ENCODE data around the gene FAM20B.

FAM20B gene

DNA sequence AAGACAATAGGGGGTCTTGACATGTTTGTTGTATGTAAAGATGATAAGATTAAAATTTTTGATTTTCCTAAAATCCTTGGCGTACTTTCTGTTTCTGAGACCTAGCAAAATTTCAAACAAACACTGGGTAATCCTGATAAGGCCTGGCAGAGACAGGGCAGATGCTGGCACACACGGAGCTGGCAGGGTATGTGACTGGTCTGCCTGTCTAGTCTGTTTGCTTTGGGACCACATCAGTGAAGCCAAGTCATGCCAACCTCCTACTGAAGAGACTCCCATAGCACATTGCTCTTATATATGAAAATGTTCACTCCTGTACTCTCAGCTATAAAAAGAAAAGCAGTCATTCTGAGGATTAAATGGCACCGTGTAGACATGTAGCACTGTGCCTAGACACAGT lies 70.2 kb downstream of the FAM20B start:
- no peak for DNase-seq

DNA sequence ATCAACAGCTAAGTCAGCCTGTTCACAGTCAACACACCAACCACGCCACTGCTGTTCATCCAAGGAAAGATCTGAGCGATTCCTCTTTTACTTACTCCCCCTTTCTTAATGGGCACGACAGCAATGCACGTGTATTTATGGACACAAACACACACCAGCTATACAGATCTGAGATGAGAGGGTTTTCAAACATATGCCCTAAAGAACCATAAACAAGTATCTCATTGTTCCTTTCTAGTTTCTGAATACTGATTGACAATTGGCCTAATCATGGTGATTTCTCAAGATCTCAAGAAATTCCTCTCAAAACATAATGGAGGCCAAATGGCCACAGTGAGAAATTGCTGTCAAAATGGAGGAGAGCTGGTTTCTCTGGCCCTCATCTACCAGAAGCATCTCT lies 74.2 kb downstream of the FAM20B start:
- no peak for DNase-seq

DNA sequence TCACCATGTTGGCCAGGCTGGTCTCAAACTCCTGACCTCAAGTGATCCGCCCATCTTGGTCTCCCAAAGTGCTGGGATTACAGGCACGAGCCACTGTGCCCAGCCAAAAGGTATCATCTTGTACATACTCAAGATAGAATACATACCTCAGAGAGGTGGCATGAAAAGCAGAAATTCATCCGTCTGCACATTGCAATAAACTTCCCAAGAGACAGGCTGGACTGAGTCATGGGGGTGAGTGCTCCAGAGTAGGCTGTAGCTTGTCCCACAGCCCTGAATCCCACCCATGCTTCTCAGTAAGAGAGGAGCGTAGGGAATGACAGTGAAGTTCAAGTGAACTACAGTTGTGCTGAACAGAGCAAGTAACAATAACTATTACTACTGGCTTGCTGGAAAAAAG lies 75.9 kb downstream of the FAM20B start:
- no peak for DNase-seq

DNA sequence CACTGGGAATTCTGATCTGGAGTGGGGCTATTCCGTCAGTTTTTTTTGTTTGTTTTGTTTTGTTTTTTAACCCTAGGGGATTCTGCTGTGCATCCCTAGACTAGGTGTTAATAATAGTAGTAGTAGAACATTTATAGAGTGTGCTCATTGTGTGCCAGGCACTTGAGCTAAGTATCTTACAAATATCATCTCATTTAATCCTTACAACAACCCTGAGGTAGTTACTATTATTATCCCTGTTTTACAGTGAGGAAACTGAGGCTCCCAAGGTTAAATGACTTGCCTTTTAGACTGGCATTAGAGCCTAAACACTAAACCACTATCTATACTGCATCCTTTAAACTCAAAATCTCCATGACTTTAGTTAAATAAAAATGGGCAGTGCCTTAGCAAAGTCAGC lies 78.3 kb downstream of the FAM20B start:
- no peak for DNase-seq

DNA sequence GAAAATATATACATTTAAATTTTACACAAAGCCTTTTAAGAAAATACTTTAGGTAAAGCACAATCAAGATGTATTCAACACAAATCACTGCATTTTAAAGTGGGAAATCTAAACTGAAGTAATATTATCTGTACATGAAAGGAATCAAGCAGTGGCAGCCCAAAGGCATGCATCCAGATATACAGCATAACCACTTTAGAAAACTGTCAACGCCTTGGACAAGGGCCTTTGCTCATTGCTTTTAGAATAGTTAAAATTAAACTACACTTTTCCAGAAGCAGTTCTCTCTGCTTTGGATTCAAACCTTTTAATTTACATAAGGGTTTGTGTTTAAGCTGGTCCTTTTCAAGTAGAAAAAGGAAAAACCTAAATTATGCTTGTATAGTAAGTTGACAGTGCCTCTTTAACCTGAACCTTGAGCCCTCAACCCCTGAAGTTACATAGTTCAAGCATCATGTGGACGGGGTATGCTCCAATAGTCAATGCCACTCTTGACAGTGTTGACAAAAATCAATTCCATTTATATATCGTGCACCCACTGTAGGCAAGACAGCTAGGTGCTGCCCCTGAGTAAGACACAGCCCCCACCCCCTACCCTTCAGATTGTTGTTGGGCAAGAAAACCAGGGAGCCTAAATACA lies 79.0 kb downstream of the FAM20B start:
- no peak for DNase-seq

DNA sequence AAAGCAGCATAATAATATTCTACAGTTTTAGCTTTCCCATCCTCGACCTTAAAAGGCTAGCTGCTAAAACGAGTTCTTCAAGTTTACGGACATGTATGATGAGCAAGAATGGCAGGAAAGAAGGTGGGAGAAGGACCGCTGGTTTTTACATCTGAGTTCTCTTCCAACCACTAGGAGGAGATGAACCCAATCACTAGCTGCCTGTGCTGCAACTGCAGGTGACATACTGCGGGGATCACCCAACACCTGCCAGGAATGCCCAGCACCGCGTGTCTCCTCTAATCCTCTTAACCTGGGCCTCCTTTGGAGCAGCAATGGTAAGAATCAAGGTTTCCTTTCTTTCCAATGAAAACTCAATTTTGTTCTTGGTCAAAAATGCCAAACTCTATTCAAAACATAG lies 79.7 kb downstream of the FAM20B start:
- no peak for DNase-seq

DNA sequence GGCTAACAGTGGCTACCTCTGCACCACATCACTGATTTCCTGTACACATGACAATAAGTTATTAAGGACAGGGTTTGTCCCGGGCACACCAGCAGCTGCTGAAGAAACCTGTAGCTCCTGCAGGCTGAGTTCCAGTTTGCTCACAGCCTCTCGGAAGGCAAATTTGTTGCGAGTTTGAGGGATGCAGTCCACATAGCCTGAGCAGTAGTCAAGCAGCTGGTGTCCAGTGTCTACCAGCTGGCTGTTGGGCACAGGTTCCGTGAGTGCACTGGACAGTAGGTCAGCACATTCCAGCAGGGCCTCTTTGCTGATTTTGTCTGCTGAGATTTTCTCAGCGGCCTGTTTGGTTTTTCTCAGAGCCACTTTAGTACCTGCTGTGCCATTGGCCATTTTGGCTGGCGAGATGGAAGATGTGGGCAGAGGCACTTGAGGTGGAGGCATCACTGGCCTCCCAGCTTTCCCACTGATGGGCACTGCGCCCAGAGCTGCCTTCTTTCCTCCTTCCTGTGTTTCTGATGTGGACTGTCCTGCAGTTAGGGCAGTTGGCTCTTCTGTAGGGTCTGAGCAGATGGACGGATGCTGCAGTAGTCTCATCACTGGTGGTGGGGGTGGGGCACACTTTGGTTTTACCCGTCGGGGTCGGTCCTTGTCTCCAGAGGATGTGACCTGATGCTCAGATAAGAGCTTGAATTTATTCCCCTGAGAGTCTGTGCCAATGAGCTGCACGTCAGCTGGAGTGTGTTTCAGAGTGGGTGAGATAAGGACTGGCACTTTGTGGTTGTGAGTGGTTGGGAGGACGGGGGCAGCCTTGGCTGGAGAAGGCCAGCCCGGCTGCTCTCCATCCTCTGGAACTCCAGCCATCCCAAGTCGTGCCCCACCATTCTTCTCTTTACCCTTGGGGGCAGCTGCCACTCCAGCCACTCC lies 82.3 kb downstream of the FAM20B start:
- DNase-seq, result no peak

DNA sequence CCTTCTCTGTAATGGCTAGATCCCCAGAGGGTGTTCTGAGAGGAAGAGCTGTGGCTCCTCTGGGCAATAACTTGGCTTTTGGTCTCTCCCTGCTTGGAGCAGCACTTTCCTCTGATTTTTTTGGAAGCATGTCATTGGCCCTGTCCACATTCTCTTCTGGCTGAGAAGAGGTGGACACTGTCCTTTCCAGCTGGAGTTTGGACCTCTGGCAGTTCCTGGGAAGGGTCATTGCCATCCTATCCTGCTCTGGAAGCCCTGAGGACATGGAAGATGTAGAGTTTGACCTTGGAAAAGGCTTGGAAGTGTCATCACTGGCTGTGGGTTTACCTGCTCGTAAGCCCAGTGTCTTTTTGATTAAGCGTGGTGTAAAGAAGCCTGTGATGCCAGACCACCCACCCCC lies 83.0 kb downstream of the FAM20B start:
- DNase-seq, result no peak

DNA sequence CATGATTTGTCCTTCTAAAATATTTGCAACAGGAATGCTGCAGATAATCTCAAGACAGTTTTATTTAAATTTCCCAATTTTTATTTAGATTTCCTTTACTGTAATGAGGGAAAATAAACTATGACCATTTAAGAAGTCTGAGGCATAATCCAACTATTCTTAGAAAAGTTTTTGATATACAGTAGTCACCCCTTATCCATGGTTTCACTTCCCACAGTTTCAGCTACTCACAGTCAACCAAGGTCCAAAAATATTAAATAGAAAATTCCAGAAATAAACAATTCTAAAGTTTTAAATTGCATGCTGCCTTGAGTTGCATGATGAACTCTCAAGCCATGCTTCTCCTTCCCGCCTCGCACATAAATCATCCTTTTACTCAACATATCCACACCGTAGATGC lies 89.5 kb downstream of the FAM20B start:
- no peak for DNase-seq

DNA sequence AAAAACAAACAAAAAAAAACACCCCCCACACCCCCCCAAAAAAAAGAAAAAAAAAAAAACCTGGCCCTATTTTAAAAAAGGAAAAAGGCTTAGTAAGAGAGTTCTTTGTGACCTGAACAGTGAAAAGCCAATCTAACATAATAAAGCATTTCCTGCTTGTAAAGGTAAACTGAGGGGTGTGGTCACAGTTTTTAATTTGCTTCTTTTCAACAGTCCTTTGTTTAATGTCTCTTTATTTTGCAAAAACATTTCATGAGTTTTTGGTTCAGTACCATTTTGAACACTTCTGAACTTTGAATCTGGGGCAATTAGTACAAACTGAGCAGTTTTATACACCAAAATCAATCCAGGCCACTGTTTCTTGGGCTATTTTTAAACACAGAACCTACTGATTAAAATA lies 93.8 kb downstream of the FAM20B start:
- no peak for DNase-seq

DNA sequence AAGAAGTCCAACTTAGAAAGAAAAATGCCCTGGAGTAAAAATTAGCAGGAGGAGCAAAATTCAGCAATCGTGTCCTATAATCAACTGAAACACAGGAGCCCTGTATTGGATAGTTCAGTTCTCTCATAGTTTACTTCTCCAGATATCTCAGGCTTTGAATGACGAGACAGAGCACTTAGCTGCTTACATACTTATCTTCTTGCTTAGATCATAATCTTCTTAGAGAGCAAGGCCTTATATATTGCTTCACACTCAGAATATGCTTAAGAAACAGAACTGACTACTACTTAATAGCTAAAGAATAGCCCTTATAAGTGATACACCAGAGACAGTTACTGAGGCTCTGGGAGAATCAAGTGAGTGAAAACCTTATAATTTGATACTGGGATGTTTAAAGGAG lies 95.0 kb downstream of the FAM20B start:
- no peak for DNase-seq

DNA sequence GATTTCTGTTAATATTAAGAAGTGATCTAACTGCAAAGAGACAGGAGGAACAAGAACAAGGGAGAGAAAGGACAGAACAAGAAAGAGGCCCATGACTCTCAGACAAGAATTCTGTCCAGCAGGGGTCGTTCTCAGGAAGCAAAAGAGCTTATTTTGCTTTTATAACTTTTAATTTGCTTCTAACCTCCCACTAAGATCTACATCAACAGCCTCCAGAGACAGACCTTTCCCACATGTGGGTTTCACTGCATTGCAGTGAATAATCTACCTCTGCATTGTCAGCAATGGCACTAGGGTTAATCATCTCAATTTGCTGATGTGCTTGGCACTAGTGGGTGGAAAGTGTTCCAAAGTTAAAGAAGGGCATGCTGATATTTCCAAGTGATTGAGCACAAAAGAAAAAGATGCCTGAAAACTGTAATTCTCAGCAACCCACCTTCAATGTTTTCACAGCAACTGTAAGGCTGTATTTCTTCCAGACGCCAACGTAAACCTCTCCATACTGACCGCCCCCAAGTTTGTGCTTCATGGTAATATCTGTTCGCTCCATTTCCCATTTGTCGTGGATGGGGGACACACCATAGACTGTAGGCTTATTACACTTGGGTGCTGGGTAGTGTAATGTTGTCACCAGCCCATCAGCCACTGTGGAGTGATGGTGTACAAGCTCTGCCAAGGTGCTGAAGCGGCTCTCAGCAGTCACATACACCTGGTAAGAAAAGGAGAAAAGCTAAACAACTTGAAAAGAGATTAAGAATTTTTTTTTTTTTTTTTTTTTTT lies 95.7 kb downstream of the FAM20B start:
- no peak for DNase-seq

DNA sequence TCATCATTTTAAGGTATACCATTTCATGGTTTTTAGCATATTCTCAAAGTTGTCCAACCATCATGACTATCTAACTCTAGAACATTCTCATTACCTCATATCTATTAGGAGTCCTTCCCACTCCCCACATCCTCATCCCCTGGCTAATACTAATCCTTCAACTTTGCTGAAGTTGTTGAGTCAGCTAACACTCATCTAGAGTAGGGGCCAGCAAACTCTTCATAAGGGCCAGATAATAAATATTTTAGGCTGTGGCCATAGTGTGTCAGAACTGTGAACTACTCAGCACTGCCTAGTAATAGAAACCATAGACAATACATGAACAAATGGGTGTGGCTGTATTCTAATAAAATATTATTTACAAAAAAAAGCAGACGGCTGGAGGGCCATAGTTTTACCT lies 99.2 kb downstream of the FAM20B start:
- DNase-seq, result no peak

Measured in cortex of kidney (tissue), 1 donor.